NB4 (cell line): Measurements from ENCODE around the gene CFAP251.

Experiments used
- DNase-seq: peaks from one replicate; pipeline ENCODE4 v3.0.0; 2010; ENCODE audit warnings: low read depth
- H3K4me3 ChIP-seq: one replicate; pipeline ENCODE4 v1.5.1; 2011; ENCODE audit warnings: mild to moderate bottlenecking, low read depth, low read length, moderate library complexity
- CTCF ChIP-seq: IDR thresholded peaks from one replicate; pipeline ENCODE4 v1.5.1; 2012; ENCODE audit warnings: low read depth, low read length
- MAX ChIP-seq: IDR thresholded peaks from 2 replicates; pipeline ENCODE4 v1.6.1; 2011; ENCODE audit warnings: low read depth, low read length
- MYC ChIP-seq: IDR thresholded peaks from 2 replicates; pipeline ENCODE4 v1.6.1; 2011; ENCODE audit warnings: low read depth, low read length
- POLR2A ChIP-seq: IDR thresholded peaks from 2 replicates; pipeline ENCODE4 v1.6.1; 2011; ENCODE audit warnings: mild to moderate bottlenecking; ENCODE audit not compliant: insufficient read length; ENCODE audit errors: extremely low read depth

Gene CFAP251

GRCh38 chr12:121990114-121990647 is 71.8 kb downstream of the CFAP251 start:
- H3K4me3 ChIP-seq, result no peak overlapping the region
- TF ChIP-seq MYC (no peak), CTCF (no peak), POLR2A (no peak), MAX (no peak)
- no peak for DNase-seq

- no peak for DNase-seq
- H3K4me3 ChIP-seq, result no peak overlapping the region
- no peak for TF ChIP-seq MYC
- TF ChIP-seq MAX, result no peak
- no peak for TF ChIP-seq POLR2A
- no peak for TF ChIP-seq CTCF
These were observed 72.6 kb downstream of the CFAP251 start for GRCh38 chr12:121990692-121991603.

- H3K4me3 ChIP-seq, result no peak overlapping the region
These were observed 73.9 kb downstream of the CFAP251 start for GRCh38 chr12:121992059-121992879.

GRCh38 chr12:121996050-121996944 is 77.9 kb downstream of the CFAP251 start:
- DNase-seq, result no peak
- no peak overlapping the region for H3K4me3 ChIP-seq
- TF ChIP-seq MYC (no peak), POLR2A (no peak), CTCF (no peak), MAX (no peak)

More at GRCh38 chr12:121992059-121992879, 73.9 kb downstream of the CFAP251 start:
- no peak for DNase-seq
- TF ChIP-seq POLR2A (no peak), MYC (no peak), CTCF (no peak), MAX (no peak)
